T-helper 22 cell (primary cell): ENCODE measurements around the gene SLC48A1.
A peak's percentile ranks its signal among the peaks of the same experiment; 100 is the strongest.
"Not testable (repeated sequence)": the region's sequence is repeated elsewhere in the genome, so short reads cannot be mapped to it uniquely, and the experiment has no call there.

Source experiments
- DNase-seq: peaks from one replicate; pipeline ENCODE4 v3.0.0-alpha.2; 2020; ENCODE audit warnings: low read depth

The SLC48A1 gene

GRCh38 chr12:47813511-47814196 is 40.6 kb downstream of the SLC48A1 start:
- no peak for DNase-seq

- no peak for DNase-seq
Observed at GRCh38 chr12:47814539-47815170, 41.6 kb downstream of the SLC48A1 start.

- DNase-seq = not testable (repeated sequence)
Observed at GRCh38 chr12:47815447-47815846, 42.4 kb downstream of the SLC48A1 start.

- DNase-seq = no peak
Observed at GRCh38 chr12:47816403-47817271, 43.6 kb downstream of the SLC48A1 start.

- no peak for DNase-seq
Observed at GRCh38 chr12:47817272-47818006, 44.4 kb downstream of the SLC48A1 start.

- no peak for DNase-seq
Observed at GRCh38 chr12:47818007-47818376, 45.0 kb downstream of the SLC48A1 start.

- no peak for DNase-seq
Observed at GRCh38 chr12:47818467-47819137, 45.6 kb downstream of the SLC48A1 start.

GRCh38 chr12:47819138-47819895 is 46.3 kb downstream of the SLC48A1 start:
- no peak for DNase-seq

- peak; percentile 69 for DNase-seq
Observed at GRCh38 chr12:47819896-47820630, 47.0 kb downstream of the SLC48A1 start, which contains the start of gene HDAC7. Gene HDAC7 (minus strand): TSS chr12:47819903. CDS start chr12:47819785, 118 bp downstream.

GRCh38 chr12:47820631-47821345 is 47.8 kb downstream of the SLC48A1 start:
- DNase-seq = no peak

- DNase-seq = no peak
Observed at GRCh38 chr12:47821346-47821706, 48.3 kb downstream of the SLC48A1 start.

- no peak for DNase-seq
Observed at GRCh38 chr12:47822401-47822800, 49.4 kb downstream of the SLC48A1 start.

- DNase-seq = no peak
Observed at GRCh38 chr12:47822863-47823262, 49.8 kb downstream of the SLC48A1 start.

- no peak for DNase-seq
Observed at GRCh38 chr12:47823422-47824086, 50.5 kb downstream of the SLC48A1 start.

- peak; percentile 43 for DNase-seq
Observed at GRCh38 chr12:47824198-47824597, 51.2 kb downstream of the SLC48A1 start.

- DNase-seq = no peak
Observed at GRCh38 chr12:47824635-47825034, 51.6 kb downstream of the SLC48A1 start.

GRCh38 chr12:47825173-47825639 is 52.2 kb downstream of the SLC48A1 start:
- no peak for DNase-seq
